Measurements from ENCODE around the gene NRG4. TPM values are rescaled to one million over a fixed set of nuclear protein-coding genes. Genes with fewer than 3 reads are reported as not detected.

NRG4 gene
- total RNA-seq, 1 experiment from 2014 or later = not detected

DNA sequence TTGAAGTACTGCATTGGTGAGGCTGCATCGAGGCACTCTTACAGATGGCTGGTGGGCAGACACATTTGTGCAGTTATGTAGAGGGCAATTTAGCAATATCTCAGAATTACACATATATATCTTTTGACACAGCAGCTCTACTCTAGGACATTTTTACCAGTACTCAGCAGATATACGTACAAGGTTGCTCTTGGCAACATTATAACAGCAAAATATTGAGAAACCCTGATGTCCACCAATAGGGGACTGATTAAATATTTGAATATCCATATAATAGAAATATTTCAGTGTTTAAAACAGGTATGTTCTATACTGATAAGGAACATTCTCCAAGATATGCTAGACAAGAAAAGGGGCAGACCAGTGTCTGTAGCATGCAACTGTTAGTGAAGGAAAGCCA lies 116.5 kb downstream of the NRG4 start:
- no peak overlapping the region for H3K27ac Mint-ChIP-seq
- no peak overlapping the region for H3K27ac ChIP-seq (ENCODE audit: insufficient read length, low read depth, low read length)
- no peak overlapping the region for H3T11ph ChIP-seq (ENCODE audit: low read length)
- H3K79me2 ChIP-seq (ENCODE audit: insufficient read depth, low read length) = no peaks in the 10 kb centered on the region
- H2BK5ac ChIP-seq (ENCODE audit: insufficient read length, low read length) = no peak overlapping the region
- H3K14ac ChIP-seq (ENCODE audit: insufficient read depth, low read length) = no peak overlapping the region
- H3K4ac ChIP-seq (ENCODE audit: low read depth, low read length) = no peak overlapping the region
- TF ChIP-seq, protein P1, sequence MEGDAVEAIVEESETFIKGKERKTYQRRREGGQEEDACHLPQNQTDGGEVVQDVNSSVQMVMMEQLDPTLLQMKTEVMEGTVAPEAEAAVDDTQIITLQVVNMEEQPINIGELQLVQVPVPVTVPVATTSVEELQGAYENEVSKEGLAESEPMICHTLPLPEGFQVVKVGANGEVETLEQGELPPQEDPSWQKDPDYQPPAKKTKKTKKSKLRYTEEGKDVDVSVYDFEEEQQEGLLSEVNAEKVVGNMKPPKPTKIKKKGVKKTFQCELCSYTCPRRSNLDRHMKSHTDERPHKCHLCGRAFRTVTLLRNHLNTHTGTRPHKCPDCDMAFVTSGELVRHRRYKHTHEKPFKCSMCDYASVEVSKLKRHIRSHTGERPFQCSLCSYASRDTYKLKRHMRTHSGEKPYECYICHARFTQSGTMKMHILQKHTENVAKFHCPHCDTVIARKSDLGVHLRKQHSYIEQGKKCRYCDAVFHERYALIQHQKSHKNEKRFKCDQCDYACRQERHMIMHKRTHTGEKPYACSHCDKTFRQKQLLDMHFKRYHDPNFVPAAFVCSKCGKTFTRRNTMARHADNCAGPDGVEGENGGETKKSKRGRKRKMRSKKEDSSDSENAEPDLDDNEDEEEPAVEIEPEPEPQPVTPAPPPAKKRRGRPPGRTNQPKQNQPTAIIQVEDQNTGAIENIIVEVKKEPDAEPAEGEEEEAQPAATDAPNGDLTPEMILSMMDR (conservative IDR thresholded peaks at IDR 0.05) = no peak
- H4K5ac ChIP-seq (ENCODE audit: insufficient read length, low read depth, low read length) = no peak overlapping the region
- H2AK5ac ChIP-seq (ENCODE audit: insufficient read length, low read length) = no peak overlapping the region
- H2BK15ac ChIP-seq (ENCODE audit: low read depth, low read length) = no peak overlapping the region
- H3K23ac ChIP-seq (ENCODE audit: insufficient read length, low read depth, low read length) = no peak overlapping the region
- no peak overlapping the region for H3K4me3 Mint-ChIP-seq
- DNase-seq = no peak
- H4K91ac ChIP-seq (ENCODE audit: insufficient read length, low read depth, low read length) = no peak overlapping the region
- no peak overlapping the region for H2BK20ac ChIP-seq (ENCODE audit: low read depth, low read length, poor library complexity, severe bottlenecking)
- H4K20me1 ChIP-seq (ENCODE audit: control insufficient read depth, insufficient read depth, insufficient read length) = no peaks in the 10 kb centered on the region
- H3K4me1 ChIP-seq (ENCODE audit: insufficient read depth, low read length) = no peaks in the 10 kb centered on the region
- peaks cover 9 to 47% (median 28%) of the 10 kb centered on the region in 3 experiments; a peak in 6 of 7 replicates for H3K36me3 Mint-ChIP-seq (ENCODE audit: insufficient read depth in 1 of 3, low read depth in 3 of 3)
- H3K4me1 Mint-ChIP-seq = no peaks in the 10 kb centered on the region
- H3K9ac ChIP-seq (ENCODE audit: extremely low read depth, insufficient read length, low read length) = no peak overlapping the region
- no peaks in the 10 kb centered on the region for H3K27me3 ChIP-seq (ENCODE audit: insufficient read depth, low read length)
- no peak overlapping the region for H2BK12ac ChIP-seq (ENCODE audit: insufficient read length, low read depth, low read length)
- no peak overlapping the region for H4K8ac ChIP-seq (replicated peaks; ENCODE audit: insufficient read length, low read depth, low read length)
- H2BK120ac ChIP-seq (ENCODE audit: low read depth, low read length, poor library complexity, severe bottlenecking) = no peak overlapping the region
- H3K18ac ChIP-seq (ENCODE audit: insufficient read length, low read depth, low read length) = no peak overlapping the region
- WGBS (ENCODE audit: extremely low coverage, insufficient read length, low lambda C conversion rate) = no CpG with 5 or more reads among the region's 2 CpGs
- H3K79me1 ChIP-seq (ENCODE audit: insufficient read depth, low read depth, low read length, poor library complexity, severe bottlenecking) = peaks cover 2% of the 10 kb centered on the region
- H3K56ac ChIP-seq (ENCODE audit: insufficient read length, low read depth, low read length) = no peak overlapping the region
- H3K27me3 Mint-ChIP-seq (ENCODE audit: low read depth) = no peaks in the 10 kb centered on the region
- no peaks in the 10 kb centered on the region for H3K9me3 ChIP-seq (ENCODE audit: control insufficient read depth, low read depth, low read length)
- H3K4me2 ChIP-seq (ENCODE audit: insufficient read depth, insufficient read length, low read length) = no peak overlapping the region
- H3K23me2 ChIP-seq (ENCODE audit: insufficient read length, low read depth, low read length, poor library complexity, severe bottlenecking) = no peaks in the 10 kb centered on the region
- H2AFZ ChIP-seq (ENCODE audit: low read length) = no peak overlapping the region
- no peaks in the 10 kb centered on the region for H3K9me3 Mint-ChIP-seq

Data from H9 (cell line).